Measurements from ENCODE around the gene PLAC1. TPM values are rescaled to one million over a fixed set of nuclear protein-coding genes. Genes with fewer than 3 reads are reported as not detected.

The PLAC1 gene
- total and polyA plus RNA-seq, 2 of the 13 experiments (the other 11 are each of a cell fraction or from before 2014, with no cell fraction given): 0.40 to 2.7 TPM

- FAIRE-seq: no peak
- in situ Hi-C loops (cut with HindIII; ENCODE audit: extremely low pct_ligation_motif_present, low pct_unique_long_range_greater_than_20kb) (no loop called here), intact Hi-C loops (cut with micrococcal nuclease; ENCODE audit: unreplicated experiment) (no loop called here)
- H3K4me2 ChIP-seq (ENCODE audit: low read depth, low read length): no peak overlapping the region
- H3K79me2 ChIP-seq (ENCODE audit: insufficient read depth, low read length): no peaks in the 10 kb centered on the region
- BruUV-seq (replicated peaks): no TSS peak
- WGBS (ENCODE audit: low lambda C conversion rate): 50% methylated on average over 2 of the region's 2 CpGs
- no peak for ATAC-seq
- no peak overlapping the region for H2AFZ ChIP-seq (ENCODE audit: low read length)
- H3K4me1 ChIP-seq (ENCODE audit: insufficient read depth, low read length): no peaks in the 10 kb centered on the region
- no peaks in the 10 kb centered on the region for H3K36me3 ChIP-seq (replicated peaks in 1 of 2; ENCODE audit: control insufficient read depth in 1 of 2, insufficient read depth in 2 of 2, low read length in 2 of 2)
- no peak for TF ChIP-seq ZNF335 (CRISPR knock-in tag; IDR thresholded peaks at IDR 0.05)
- TF ChIP-seq MYC (CRISPR knock-in tag; IDR thresholded peaks at IDR 0.05; ENCODE audit: borderline replicate concordance): no peak
- TF ChIP-seq FOXO4 (CRISPR knock-in tag; conservative IDR thresholded peaks at IDR 0.05): no peak
- CTCF ChIA-PET (ENCODE audit: low intra/inter-chr PET ratio, low total read pairs): no interaction called here
- no peaks in the 10 kb centered on the region for H4K20me1 ChIP-seq (ENCODE audit: insufficient read depth, low read length)
- POLR2A ChIA-PET: no interaction called here
- H3K4me3 ChIP-seq (replicated peaks in 1 of 3; ENCODE audit: insufficient read depth in 1 of 3, low read depth in 2 of 3, low read length in 3 of 3): no peak overlapping the region
- H3K9me3 ChIP-seq (ENCODE audit: low read length): no peaks in the 10 kb centered on the region
- no peak overlapping the region for H3K9ac ChIP-seq (ENCODE audit: insufficient read depth, low read depth, low read length)
- DNase-seq (ENCODE audit: low spot score): no peak
- H3K27me3 ChIP-seq (ENCODE audit: control insufficient read depth in 1 of 2, insufficient read depth in 2 of 2, low read length in 2 of 2): no peaks in the 10 kb centered on the region
- H3K27ac ChIP-seq (ENCODE audit: extremely low read length, insufficient read depth, low read length): no peak overlapping the region
These were observed 35.4 kb upstream of the PLAC1 start for GRCh38 chrX:134693644-134694043.

- intact Hi-C loops (cut with micrococcal nuclease; ENCODE audit: unreplicated experiment): no loop called here
- no TSS peak for BruUV-seq (replicated peaks)
- POLR2A ChIA-PET: no interaction called here
- 8% methylated on average over 1 of the region's 1 CpG for WGBS (ENCODE audit: low lambda C conversion rate)
- in situ Hi-C loops (cut with HindIII; ENCODE audit: extremely low pct_ligation_motif_present, low pct_unique_long_range_greater_than_20kb): no loop called here
- Histone ChIP-seq H3K27ac (ENCODE audit: extremely low read length, insufficient read depth, low read length) (no peak overlapping the region), H3K9me3 (ENCODE audit: low read length) (no peaks in the 10 kb centered on the region), H3K9ac (ENCODE audit: insufficient read depth, low read depth, low read length) (no peak overlapping the region), H2AFZ (ENCODE audit: low read length) (no peak overlapping the region), H3K27me3 (ENCODE audit: control insufficient read depth in 1 of 2, insufficient read depth in 2 of 2, low read length in 2 of 2) (no peaks in the 10 kb centered on the region), H3K79me2 (ENCODE audit: insufficient read depth, low read length) (no peaks in the 10 kb centered on the region), H3K4me2 (ENCODE audit: low read depth, low read length) (no peak overlapping the region), H3K4me3 (replicated peaks in 1 of 3; ENCODE audit: insufficient read depth in 1 of 3, low read depth in 2 of 3, low read length in 3 of 3) (no peak overlapping the region), H3K4me1 (ENCODE audit: insufficient read depth, low read length) (no peaks in the 10 kb centered on the region), H4K20me1 (ENCODE audit: insufficient read depth, low read length) (no peaks in the 10 kb centered on the region), H3K36me3 (replicated peaks in 1 of 2; ENCODE audit: control insufficient read depth in 1 of 2, insufficient read depth in 2 of 2, low read length in 2 of 2) (no peaks in the 10 kb centered on the region)
- no peak for DNase-seq (ENCODE audit: low spot score)
- FAIRE-seq: no peak
- CTCF ChIA-PET (ENCODE audit: low intra/inter-chr PET ratio, low total read pairs): no interaction called here
- no peak for ATAC-seq
- TF ChIP-seq FOSL1 (CRISPR knock-in tag; IDR thresholded peaks at IDR 0.05; ENCODE audit: borderline replicate concordance) (no peak), E2F5 (CRISPR knock-in tag; conservative IDR thresholded peaks at IDR 0.05) (no peak), ZNF317 (CRISPR knock-in tag; IDR thresholded peaks at IDR 0.05) (no peak), ZNF382 (CRISPR knock-in tag; IDR thresholded peaks at IDR 0.05; ENCODE audit: borderline replicate concordance) (no peak), IRF1 (CRISPR knock-in tag; IDR thresholded peaks at IDR 0.05; ENCODE audit: low read depth) (no peak), ZNF124 (CRISPR knock-in tag; IDR thresholded peaks at IDR 0.05) (no peak), ZNF557 (CRISPR knock-in tag; IDR thresholded peaks at IDR 0.05) (no peak), ZNF605 (CRISPR knock-in tag; IDR thresholded peaks at IDR 0.05) (no peak), REL (CRISPR knock-in tag; conservative IDR thresholded peaks at IDR 0.05) (no peak), NKX3-1 (CRISPR knock-in tag; IDR thresholded peaks at IDR 0.05) (no peak), FOXA3 (CRISPR knock-in tag; IDR thresholded peaks at IDR 0.05) (no peak), ZNF761 (CRISPR knock-in tag; conservative IDR thresholded peaks at IDR 0.05) (no peak), KMT2A (CRISPR knock-in tag; IDR thresholded peaks at IDR 0.05) (no peak)
These were observed 34.7 kb upstream of the PLAC1 start for GRCh38 chrX:134692990-134693389.

Measured in HepG2 (cell line).